Lung (tissue), 12 donors: ENCODE results near the gene GSTO2. TPM values are rescaled to one million over a fixed set of nuclear protein-coding genes. Genes with fewer than 3 reads are reported as not detected.

ENCODE experiments used
- ATAC-seq: fragments of 200-7000 bp; cut with Tn5 transposase; one replicate; pipeline ENCODE4 v1.9.1; 2020; ENCODE audit warnings: moderate number of reproducible peaks; ENCODE audit not compliant: insufficient read depth, low FRiP score
- DNase-seq, 3 donors: peaks; one replicate each; pipeline ENCODE4 v3.0.0-alpha.2; 2013 to 2017
- H3K27ac ChIP-seq, 2 donors: one replicate each; pipeline ENCODE4 v1.5.1; 2013; ENCODE audit warnings: mild to moderate bottlenecking in 2 of 2, moderate library complexity in 2 of 2, control low read depth in 1 of 2, inconsistent platforms in 1 of 2, low read depth in 1 of 2, low read length in 1 of 2
- H3K27me3 ChIP-seq, 3 donors: one replicate each; pipeline ENCODE4 v1.5.1; 2013; ENCODE audit warnings: low read length in 2 of 3; ENCODE audit not compliant: control insufficient read depth in 3 of 3, insufficient read depth in 3 of 3
- H3K36me3 ChIP-seq, 4 donors: one replicate each; pipeline ENCODE4 v1.5.1; 2013; ENCODE audit warnings: low read length in 4 of 4, mild to moderate bottlenecking in 1 of 4, moderate library complexity in 1 of 4; ENCODE audit not compliant: control insufficient read depth in 4 of 4, insufficient read depth in 4 of 4
- H3K4me1 ChIP-seq, 5 donors: one replicate each; pipeline ENCODE4 v1.5.1; 2013; ENCODE audit warnings: low read length in 5 of 5, mild to moderate bottlenecking in 2 of 5, moderate library complexity in 1 of 5; ENCODE audit not compliant: control insufficient read depth in 5 of 5, insufficient read depth in 5 of 5
- H3K4me3 ChIP-seq: one replicate; pipeline ENCODE4 v1.5.1; 2013; ENCODE audit warnings: mild to moderate bottlenecking, control low read depth, moderate library complexity
- H3K9ac ChIP-seq, 2 donors: one replicate each; pipeline ENCODE4 v1.5.1; 2013; ENCODE audit warnings: low read length in 2 of 2, control low read depth in 1 of 2; ENCODE audit not compliant: insufficient read depth in 1 of 2
- H3K9me3 ChIP-seq, 4 donors: one replicate each; pipeline ENCODE4 v1.5.1; 2013; ENCODE audit warnings: low read length in 3 of 4, mild to moderate bottlenecking in 1 of 4, moderate library complexity in 1 of 4; ENCODE audit not compliant: control insufficient read depth in 4 of 4, insufficient read depth in 3 of 4
- WGBS, 2 donors: extraction: QIAGEN DNeasy Blood & Tissue Kit; methylation state at CpG; one replicate each; pipeline ENCODE4 v1.1.7; 2013; 5-methylcytosine and 5-hydroxymethylcytosine counted together
- polyA plus RNA-seq, 2 donors: library from polyadenylated mRNA; stranded (reverse); fragments of 200-250 nt; gene quantifications; one replicate each; pipeline ENCODE4 v1.2.1, GENCODE V29; 2013
- total RNA-seq, 2 donors: library from RNA; depleted of rRNA in 1 of 2; stranded (reverse); fragments of >200 nt in 1 of 2; gene quantifications; one replicate each; pipeline ENCODE4 v1.2.1, GENCODE V29; 2014 to 2021
- TF ChIP-seq, protein P1 (sequence below): IDR thresholded peaks from 2 replicates; pipeline ENCODE4 v1.5.1; 2012; ENCODE audit warnings: mild to moderate bottlenecking; ENCODE audit errors: control extremely low read depth, extremely low read depth
- donor health status: control.
- donor health status: control.
- donor health status: Bipolar disorder and iron deficiency.
- donor health status: healthy.
- donor health status: DM: yes; HTN: yes; CAD: no.

Gene GSTO2
- total and polyA plus RNA-seq, 4 donors, result 6.6 to 25.9 (median 12.1) TPM

GRCh38 chr10:104253606-104254410, 15.2 kb upstream of the GSTO2 start:
- 62 to 68% methylated on average over 10 of the region's 10 CpGs for WGBS, 2 donors
- TF ChIP-seq, protein P1, sequence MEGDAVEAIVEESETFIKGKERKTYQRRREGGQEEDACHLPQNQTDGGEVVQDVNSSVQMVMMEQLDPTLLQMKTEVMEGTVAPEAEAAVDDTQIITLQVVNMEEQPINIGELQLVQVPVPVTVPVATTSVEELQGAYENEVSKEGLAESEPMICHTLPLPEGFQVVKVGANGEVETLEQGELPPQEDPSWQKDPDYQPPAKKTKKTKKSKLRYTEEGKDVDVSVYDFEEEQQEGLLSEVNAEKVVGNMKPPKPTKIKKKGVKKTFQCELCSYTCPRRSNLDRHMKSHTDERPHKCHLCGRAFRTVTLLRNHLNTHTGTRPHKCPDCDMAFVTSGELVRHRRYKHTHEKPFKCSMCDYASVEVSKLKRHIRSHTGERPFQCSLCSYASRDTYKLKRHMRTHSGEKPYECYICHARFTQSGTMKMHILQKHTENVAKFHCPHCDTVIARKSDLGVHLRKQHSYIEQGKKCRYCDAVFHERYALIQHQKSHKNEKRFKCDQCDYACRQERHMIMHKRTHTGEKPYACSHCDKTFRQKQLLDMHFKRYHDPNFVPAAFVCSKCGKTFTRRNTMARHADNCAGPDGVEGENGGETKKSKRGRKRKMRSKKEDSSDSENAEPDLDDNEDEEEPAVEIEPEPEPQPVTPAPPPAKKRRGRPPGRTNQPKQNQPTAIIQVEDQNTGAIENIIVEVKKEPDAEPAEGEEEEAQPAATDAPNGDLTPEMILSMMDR, result no peak
- peaks cover 0 to 2% (median 2%) of the 10 kb centered on the region in 3 donors for H3K27me3 ChIP-seq

DNA sequence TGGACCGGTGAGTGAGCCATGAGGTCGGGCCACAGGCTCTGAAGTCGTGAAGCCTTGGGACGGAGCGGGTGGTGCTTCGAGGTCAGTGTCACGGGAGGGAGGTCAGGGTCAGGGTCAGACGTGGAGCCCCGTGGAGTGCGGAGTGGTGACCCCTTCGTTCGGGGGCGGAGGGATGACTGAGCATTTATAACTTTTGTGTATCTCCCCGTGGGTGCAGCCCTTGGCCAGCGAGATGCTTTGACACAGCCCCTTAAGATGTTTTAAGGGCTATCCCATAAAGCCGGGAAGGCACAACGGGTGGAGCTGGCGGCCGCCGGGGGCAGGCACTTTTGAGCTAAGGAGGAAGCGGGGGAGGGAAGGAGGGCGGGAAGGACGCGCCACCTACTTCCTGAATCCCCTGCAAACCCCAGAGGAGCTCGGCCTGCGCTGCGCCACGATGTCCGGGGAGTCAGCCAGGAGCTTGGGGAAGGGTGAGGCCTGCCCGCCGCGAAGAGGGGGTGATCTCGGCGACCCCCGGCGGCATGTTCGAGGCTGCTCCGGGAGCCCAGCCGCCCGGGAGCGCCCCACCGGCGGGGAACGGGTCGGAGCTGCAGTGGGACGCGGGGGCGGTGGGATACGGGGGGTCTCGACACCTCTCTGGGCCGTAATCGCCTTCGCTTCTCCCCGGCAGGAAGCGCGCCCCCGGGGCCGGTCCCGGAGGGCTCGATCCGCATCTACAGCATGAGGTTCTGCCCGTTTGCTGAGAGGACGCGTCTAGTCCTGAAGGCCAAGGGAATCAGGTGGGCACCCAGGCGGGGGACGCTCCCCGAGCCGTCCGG, 14.3 kb upstream of the GSTO2 start, which contains the start of gene GSTO1:
GSTO1 (plus strand) TSS at position 400 of the 818 bp plus-strand sequence; CDS start at position 437, 37 bp downstream.
- H3K4me1 ChIP-seq, result peaks cover 3 to 21% (median 11%) of the 10 kb centered on the region in 5 donors
- no peaks in the 10 kb centered on the region for H3K9me3 ChIP-seq
- TF ChIP-seq, protein P1, result no peak
- 1% methylated on average over 59 to 69 of the region's 69 CpGs for WGBS, 2 donors
- ATAC-seq (peak; percentile 90), DNase-seq (peak; percentile 73 to 87 (median 80))
- H3K27ac ChIP-seq, result peak within 1 kb of the TSS; percentile 99 to 100
- peak within 1 kb of the TSS; percentile 67 to 92 for H3K9ac ChIP-seq
- H3K27me3 ChIP-seq, result peaks cover 0 to 2% (median 2%) of the 10 kb centered on the region in 3 donors
- H3K4me3 ChIP-seq, result peak within 1 kb of the TSS; percentile 98
- peaks cover 2 to 18% (median 7%) of the 10 kb centered on the region in 4 donors for H3K36me3 ChIP-seq

More at GRCh38 chr10:104253606-104254410, 15.2 kb upstream of the GSTO2 start:
- DNase-seq, result no peak
- ATAC-seq, result no peak
- peak overlapping the region; percentile 98 for H3K4me3 ChIP-seq
- peaks cover 2 to 9% (median 6%) of the 10 kb centered on the region in 4 donors for H3K36me3 ChIP-seq
- H3K4me1 ChIP-seq, result peaks cover 3 to 21% (median 11%) of the 10 kb centered on the region in 5 donors
- no peaks in the 10 kb centered on the region for H3K9me3 ChIP-seq
- peak overlapping the region; percentile 99 to 100 for H3K27ac ChIP-seq
- H3K9ac ChIP-seq, result peak overlapping the region; percentile 67 to 92

GRCh38 chr10:104255311-104255981, 13.5 kb upstream of the GSTO2 start:
- H3K36me3 ChIP-seq, result peaks cover 5 to 25% (median 9%) of the 10 kb centered on the region in 4 donors
- peak overlapping the region; percentile 67 to 92 for H3K9ac ChIP-seq
- peak overlapping the region; percentile 98 for H3K4me3 ChIP-seq
- peak overlapping the region; percentile 99 to 100 for H3K27ac ChIP-seq
- ATAC-seq (peak; percentile 53), DNase-seq (peak; percentile 23 to 73 (median 67))
- WGBS, 2 donors, result 0 to 1% methylated on average over 12 of the region's 12 CpGs
- no peaks in the 10 kb centered on the region for H3K27me3 ChIP-seq
- peaks cover 3 to 21% (median 11%) of the 10 kb centered on the region in 5 donors for H3K4me1 ChIP-seq
- TF ChIP-seq, protein P1, result no peak
- H3K9me3 ChIP-seq, result no peaks in the 10 kb centered on the region
